Lung (tissue), 12 donors: ENCODE measurements around the gene CDC14C. TPM values are rescaled to one million over a fixed set of nuclear protein-coding genes. Genes with fewer than 3 reads are reported as not detected.

Source experiments
- ATAC-seq: fragments of 200-7000 bp; cut with Tn5 transposase; one replicate; pipeline ENCODE4 v1.9.1; 2020; ENCODE audit warnings: moderate number of reproducible peaks; ENCODE audit not compliant: insufficient read depth, low FRiP score
- DNase-seq, 3 donors: peaks; one replicate each; pipeline ENCODE4 v3.0.0-alpha.2; 2013 to 2017
- H3K27ac ChIP-seq, 2 donors: one replicate each; pipeline ENCODE4 v1.5.1; 2013; ENCODE audit warnings: mild to moderate bottlenecking in 2 of 2, moderate library complexity in 2 of 2, control low read depth in 1 of 2, inconsistent platforms in 1 of 2, low read depth in 1 of 2, low read length in 1 of 2
- H3K27me3 ChIP-seq, 3 donors: one replicate each; pipeline ENCODE4 v1.5.1; 2013; ENCODE audit warnings: low read length in 2 of 3; ENCODE audit not compliant: control insufficient read depth in 3 of 3, insufficient read depth in 3 of 3
- H3K36me3 ChIP-seq, 4 donors: one replicate each; pipeline ENCODE4 v1.5.1; 2013; ENCODE audit warnings: low read length in 4 of 4, mild to moderate bottlenecking in 1 of 4, moderate library complexity in 1 of 4; ENCODE audit not compliant: control insufficient read depth in 4 of 4, insufficient read depth in 4 of 4
- H3K4me1 ChIP-seq, 5 donors: one replicate each; pipeline ENCODE4 v1.5.1; 2013; ENCODE audit warnings: low read length in 5 of 5, mild to moderate bottlenecking in 2 of 5, moderate library complexity in 1 of 5; ENCODE audit not compliant: control insufficient read depth in 5 of 5, insufficient read depth in 5 of 5
- H3K4me3 ChIP-seq: one replicate; pipeline ENCODE4 v1.5.1; 2013; ENCODE audit warnings: mild to moderate bottlenecking, control low read depth, moderate library complexity
- H3K9ac ChIP-seq, 2 donors: one replicate each; pipeline ENCODE4 v1.5.1; 2013; ENCODE audit warnings: low read length in 2 of 2, control low read depth in 1 of 2; ENCODE audit not compliant: insufficient read depth in 1 of 2
- H3K9me3 ChIP-seq, 4 donors: one replicate each; pipeline ENCODE4 v1.5.1; 2013; ENCODE audit warnings: low read length in 3 of 4, mild to moderate bottlenecking in 1 of 4, moderate library complexity in 1 of 4; ENCODE audit not compliant: control insufficient read depth in 4 of 4, insufficient read depth in 3 of 4
- CTCF ChIP-seq: IDR thresholded peaks from 2 replicates; pipeline ENCODE4 v1.5.1; 2012; ENCODE audit warnings: mild to moderate bottlenecking; ENCODE audit errors: control extremely low read depth, extremely low read depth
- WGBS, 2 donors: extraction: QIAGEN DNeasy Blood & Tissue Kit; methylation state at CpG; one replicate each; pipeline ENCODE4 v1.1.7; 2013; 5-methylcytosine and 5-hydroxymethylcytosine counted together
- polyA plus RNA-seq, 2 donors: library from polyadenylated mRNA; stranded (reverse); fragments of 200-250 nt; gene quantifications; one replicate each; pipeline ENCODE4 v1.2.1, GENCODE V29; 2013
- total RNA-seq, 2 donors: library from RNA; depleted of rRNA in 1 of 2; stranded (reverse); fragments of >200 nt in 1 of 2; gene quantifications; one replicate each; pipeline ENCODE4 v1.2.1, GENCODE V29; 2014 to 2021
- donor health status: control.
- donor health status: control.
- donor health status: Bipolar disorder and iron deficiency.
- donor health status: healthy.
- donor health status: DM: yes; HTN: yes; CAD: no.

CDC14C gene
- total and polyA plus RNA-seq, 4 donors = not detected

- H3K9ac ChIP-seq = no peak overlapping the region
- no peak for TF ChIP-seq CTCF
- DNase-seq (no peak), ATAC-seq (no peak)
- H3K4me1 ChIP-seq = no peaks in the 10 kb centered on the region
- WGBS, 2 donors = 72 to 81% methylated on average over 3 of the region's 3 CpGs
- H3K27me3 ChIP-seq = no peaks in the 10 kb centered on the region
- no peaks in the 10 kb centered on the region for H3K36me3 ChIP-seq
- peaks cover 0 to 1% (median 0%) of the 10 kb centered on the region in 4 donors for H3K9me3 ChIP-seq
- H3K4me3 ChIP-seq = no peak overlapping the region
- no peak overlapping the region for H3K27ac ChIP-seq
Observed at GRCh38 chr7:48943279-48943990, 19.1 kb downstream of the CDC14C start.

- no peak for DNase-seq
- peaks cover 0 to 2% (median 0%) of the 10 kb centered on the region in 4 donors for H3K9me3 ChIP-seq
Observed at GRCh38 chr7:48955916-48956315, 31.6 kb downstream of the CDC14C start.

GRCh38 chr7:48959676-48960075 lies 35.3 kb downstream of the CDC14C start:
- Histone ChIP-seq H3K27ac (no peak overlapping the region), H3K9me3 (no peaks in the 10 kb centered on the region), H3K4me1 (peaks cover 0 to 25% (median 0%) of the 10 kb centered on the region in 5 donors), H3K9ac (no peak overlapping the region), H3K27me3 (no peaks in the 10 kb centered on the region), H3K36me3 (no peaks in the 10 kb centered on the region), H3K4me3 (no peak overlapping the region)
- no peak for TF ChIP-seq CTCF
- DNase-seq (peak in 1 of 3 donors; percentile 27), ATAC-seq (no peak)

More at GRCh38 chr7:48955916-48956315, 31.6 kb downstream of the CDC14C start:
- Histone ChIP-seq H3K36me3 (no peaks in the 10 kb centered on the region), H3K27me3 (no peaks in the 10 kb centered on the region), H3K27ac (no peak overlapping the region), H3K4me3 (no peak overlapping the region), H3K4me1 (no peaks in the 10 kb centered on the region), H3K9ac (no peak overlapping the region)
- ATAC-seq = no peak
- no peak for TF ChIP-seq CTCF
